ENCODE measurements around the gene FGFBP1. TPM values are rescaled to one million over a fixed set of nuclear protein-coding genes. Genes with fewer than 3 reads are reported as not detected.
"Not testable (repeated sequence)": the region's sequence is repeated elsewhere in the genome, so short reads cannot be mapped to it uniquely, and the experiment has no call there.

FGFBP1 gene
- polyA plus RNA-seq, 3 donors from 2014 or later, result 0.53 TPM; not detected in 2

DNA sequence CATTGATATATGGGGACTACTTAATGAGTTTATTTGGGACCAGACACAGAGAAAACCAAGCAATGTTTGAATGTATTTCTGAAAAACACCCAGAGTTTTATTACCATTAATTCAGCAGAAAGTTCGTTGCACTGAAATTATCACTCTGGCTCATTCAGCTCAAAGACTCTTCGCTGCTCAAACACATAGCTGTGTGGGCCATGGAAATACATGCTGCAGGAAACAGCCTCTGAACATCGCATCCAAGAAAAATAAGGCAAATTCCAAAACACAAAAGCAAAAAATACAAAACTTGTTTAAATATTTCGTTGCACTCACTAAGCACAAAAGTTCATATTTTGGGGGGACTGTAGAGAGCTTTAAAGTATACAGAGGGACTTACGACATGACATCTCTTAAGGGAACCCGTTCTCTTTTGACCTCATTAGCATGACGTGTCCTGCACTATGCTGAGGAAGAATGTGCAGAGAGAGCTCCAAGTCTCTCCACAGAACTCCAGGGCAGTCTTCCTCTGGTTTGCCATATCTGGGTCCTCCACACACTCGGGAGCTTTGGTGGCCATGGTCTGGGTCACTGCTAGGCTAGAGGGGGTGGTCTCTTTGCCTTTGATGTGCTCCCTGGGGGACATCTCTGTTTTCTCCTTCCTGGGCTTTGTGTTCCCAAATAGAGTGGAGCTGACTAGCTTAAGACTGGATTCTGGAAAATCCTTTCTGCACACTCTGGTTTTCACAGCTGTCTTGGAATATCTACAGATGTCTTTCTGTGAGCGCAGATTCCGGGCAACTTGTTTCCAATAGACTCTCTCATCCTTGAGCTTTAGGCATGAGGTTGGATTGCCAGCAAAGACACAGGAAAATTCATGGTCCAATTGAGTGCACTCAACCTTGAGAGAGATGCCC lies 2.8 kb downstream of the FGFBP1 start:
- Mint-ChIP-seq H3K9me3 (no peaks in the 10 kb centered on the region), H3K27ac (no peak overlapping the region), H3K4me1 (peaks cover 0 to 2% of the 10 kb centered on the region in 2 donors), H3K4me3 (no peak overlapping the region), H3K27me3 (ENCODE audit: low read depth in 3 of 3) (peaks cover 3 to 11% (median 7%) of the 10 kb centered on the region in 3 donors), H3K36me3 (peaks cover 0 to 13% (median 0%) of the 10 kb centered on the region in 3 donors)
- DNase-seq, result no peak

DNA sequence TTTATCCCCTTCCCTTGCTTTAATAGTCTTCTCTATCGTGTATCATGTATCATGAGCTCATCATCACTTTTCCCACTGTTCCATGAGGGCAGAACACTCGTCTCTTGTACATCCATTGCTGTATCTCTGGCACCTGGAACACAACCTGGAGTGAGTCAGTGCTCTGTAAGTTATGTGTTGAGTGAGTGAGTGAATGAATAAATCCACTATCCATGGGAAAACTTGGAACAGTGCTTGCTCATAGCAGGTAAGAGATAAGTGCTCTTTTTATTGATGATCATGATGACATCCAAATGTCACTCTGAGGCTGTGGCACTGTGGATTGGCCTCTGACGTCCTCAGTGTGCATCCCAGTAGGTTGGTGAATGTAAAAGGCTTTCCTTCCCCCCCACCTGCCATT lies 4.3 kb downstream of the FGFBP1 start:
- Mint-ChIP-seq H3K4me1 (peaks cover 0 to 2% of the 10 kb centered on the region in 2 donors), H3K36me3 (peaks cover 0 to 13% (median 0%) of the 10 kb centered on the region in 3 donors), H3K4me3 (no peak overlapping the region), H3K9me3 (no peaks in the 10 kb centered on the region), H3K27me3 (ENCODE audit: low read depth in 3 of 3) (peaks cover 0 to 8% (median 7%) of the 10 kb centered on the region in 3 donors), H3K27ac (no peak overlapping the region)
- no peak for DNase-seq

DNA sequence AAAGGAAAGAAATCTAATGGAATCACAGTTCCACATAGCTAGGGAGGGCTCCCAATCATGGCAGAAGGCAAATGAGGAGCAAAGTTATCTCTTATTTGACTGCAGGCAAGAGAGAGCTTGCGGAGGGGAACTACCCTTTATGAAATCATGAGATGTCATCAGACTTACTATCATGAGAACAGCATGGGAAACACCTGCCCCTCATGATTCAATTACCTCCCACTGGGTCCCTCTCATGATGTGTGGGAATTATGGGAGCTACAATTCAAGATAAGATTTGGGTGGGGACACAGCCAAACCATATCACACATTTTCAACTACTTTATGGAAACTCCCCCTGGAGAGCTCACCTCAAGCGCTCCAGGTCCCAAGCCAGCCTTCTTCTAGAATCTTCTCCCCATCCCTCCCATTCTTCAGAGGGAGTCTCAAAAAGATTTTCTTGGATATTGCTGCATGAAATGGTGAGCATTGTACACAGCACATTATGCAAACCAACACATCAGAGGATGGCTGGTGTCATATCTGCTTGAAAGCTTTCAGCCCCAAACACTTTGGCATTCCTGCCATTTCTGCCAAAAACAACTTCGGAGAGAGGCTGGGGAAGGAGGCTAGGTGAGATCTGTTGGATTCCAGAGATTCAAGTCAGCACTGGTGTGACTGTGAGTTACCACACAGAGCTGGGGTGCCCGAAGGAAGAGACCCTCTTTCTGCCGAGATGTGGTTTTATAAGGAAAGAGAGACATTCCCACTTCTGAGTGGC lies 6.9 kb downstream of the FGFBP1 start:
- no peak overlapping the region for H3K4me3 Mint-ChIP-seq
- H3K27ac Mint-ChIP-seq, result no peak overlapping the region
- peaks cover 4 to 5% (median 5%) of the 10 kb centered on the region in 3 donors for H3K27me3 Mint-ChIP-seq (ENCODE audit: low read depth in 3 of 3)
- H3K36me3 Mint-ChIP-seq, result peaks cover 0 to 13% (median 0%) of the 10 kb centered on the region in 3 donors
- H3K4me1 Mint-ChIP-seq, result no peaks in the 10 kb centered on the region
- no peaks in the 10 kb centered on the region for H3K9me3 Mint-ChIP-seq
- no peak for DNase-seq

DNA sequence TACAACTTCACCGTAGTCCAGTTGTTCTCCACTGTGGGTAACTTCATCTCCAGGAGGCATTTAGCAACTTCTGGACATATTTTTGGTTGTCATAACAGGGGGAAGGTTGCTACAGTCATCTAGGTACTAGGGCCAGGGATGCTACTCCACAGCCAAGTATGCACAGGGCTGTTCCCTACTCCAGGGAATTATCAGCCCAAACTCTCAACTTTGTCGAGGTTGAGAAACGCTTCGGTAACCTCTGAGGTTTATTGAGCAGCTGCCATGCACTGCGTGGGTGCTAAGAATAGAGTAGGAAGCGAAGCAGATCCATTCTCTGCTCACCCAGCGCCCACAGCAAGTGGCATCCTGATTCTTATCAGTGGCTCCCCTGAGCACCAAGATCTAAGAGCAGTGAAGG lies 8.2 kb downstream of the FGFBP1 start:
- Mint-ChIP-seq H3K4me3 (no peak overlapping the region), H3K9me3 (no peaks in the 10 kb centered on the region), H3K27ac (no peak overlapping the region), H3K27me3 (ENCODE audit: low read depth in 3 of 3) (peaks cover 4 to 7% (median 5%) of the 10 kb centered on the region in 3 donors), H3K4me1 (no peaks in the 10 kb centered on the region), H3K36me3 (peaks cover 0 to 9% (median 0%) of the 10 kb centered on the region in 3 donors)
- DNase-seq, result no peak

DNA sequence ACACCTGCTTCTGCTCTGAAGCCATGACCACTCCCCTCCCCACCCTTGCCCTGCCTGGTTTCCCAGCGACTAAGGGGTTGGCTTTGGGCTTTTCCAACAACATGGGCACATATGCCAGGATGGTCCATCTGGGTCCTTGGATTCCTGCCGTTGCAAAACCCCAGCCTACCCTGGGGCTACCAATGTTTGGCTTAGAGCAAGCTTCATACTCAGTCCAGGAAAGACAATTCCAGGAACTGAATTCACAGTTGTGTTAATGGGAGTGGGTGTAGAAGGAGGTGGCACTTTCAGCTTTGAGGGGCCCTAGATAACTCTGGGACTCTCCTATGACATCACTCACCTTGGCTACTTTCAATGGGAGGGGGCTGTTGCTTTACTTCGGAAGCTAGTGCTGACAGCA lies 9.0 kb downstream of the FGFBP1 start:
- Mint-ChIP-seq H3K9me3 (no peaks in the 10 kb centered on the region), H3K27me3 (ENCODE audit: low read depth in 3 of 3) (peaks cover 4 to 7% (median 5%) of the 10 kb centered on the region in 3 donors), H3K4me1 (no peaks in the 10 kb centered on the region), H3K36me3 (peaks cover 0 to 5% (median 0%) of the 10 kb centered on the region in 3 donors), H3K27ac (no peak overlapping the region), H3K4me3 (no peak overlapping the region)
- DNase-seq, result no peak

DNA sequence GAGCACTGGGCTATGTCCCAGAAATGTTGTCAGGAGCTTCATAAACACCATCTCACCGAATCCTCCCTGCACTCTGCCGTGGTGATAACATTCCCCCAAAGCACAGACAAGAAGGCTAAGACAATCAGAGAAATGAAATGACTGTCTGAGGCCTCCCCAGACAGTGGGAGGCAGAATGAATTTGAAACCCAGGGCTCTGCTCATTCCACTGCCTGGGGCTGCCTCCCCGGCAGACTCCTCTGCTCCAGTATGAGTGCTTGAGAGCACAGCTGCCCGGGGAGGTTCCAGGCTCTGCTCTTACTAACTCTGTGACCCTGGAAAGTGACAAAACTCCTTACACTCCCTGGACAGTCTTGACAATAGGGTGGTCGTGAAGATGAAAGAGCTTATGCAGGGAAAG lies 9.7 kb downstream of the FGFBP1 start:
- Mint-ChIP-seq H3K4me3 (no peak overlapping the region), H3K36me3 (no peaks in the 10 kb centered on the region), H3K9me3 (no peaks in the 10 kb centered on the region), H3K27me3 (ENCODE audit: low read depth in 3 of 3) (peaks cover 4 to 5% (median 4%) of the 10 kb centered on the region in 3 donors), H3K27ac (no peak overlapping the region), H3K4me1 (no peaks in the 10 kb centered on the region)
- no peak for DNase-seq

DNA sequence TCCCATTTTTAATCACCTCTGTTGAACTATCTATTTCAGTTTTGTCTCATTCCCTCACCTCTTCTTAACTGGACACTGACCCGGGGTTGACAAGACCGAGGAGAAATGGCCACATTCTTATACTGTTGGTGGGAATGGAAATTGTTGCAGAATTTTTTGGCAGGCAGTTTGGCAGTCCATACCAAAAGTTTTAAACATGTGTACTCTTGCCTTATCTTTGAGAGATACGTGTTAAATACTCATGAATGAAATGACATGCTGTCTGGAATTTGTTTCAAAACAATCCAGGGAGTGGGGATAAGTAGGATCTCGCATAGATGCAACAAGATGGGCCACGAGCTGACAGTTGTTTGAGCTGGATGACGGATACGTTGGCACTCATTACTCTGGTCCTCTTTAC lies 12.1 kb downstream of the FGFBP1 start:
- Mint-ChIP-seq H3K27ac (no peak overlapping the region), H3K36me3 (no peaks in the 10 kb centered on the region), H3K9me3 (no peaks in the 10 kb centered on the region), H3K4me3 (no peak overlapping the region), H3K4me1 (no peaks in the 10 kb centered on the region), H3K27me3 (ENCODE audit: low read depth in 3 of 3) (peaks cover 0 to 4% (median 2%) of the 10 kb centered on the region in 3 donors)
- DNase-seq, result no peak

DNA sequence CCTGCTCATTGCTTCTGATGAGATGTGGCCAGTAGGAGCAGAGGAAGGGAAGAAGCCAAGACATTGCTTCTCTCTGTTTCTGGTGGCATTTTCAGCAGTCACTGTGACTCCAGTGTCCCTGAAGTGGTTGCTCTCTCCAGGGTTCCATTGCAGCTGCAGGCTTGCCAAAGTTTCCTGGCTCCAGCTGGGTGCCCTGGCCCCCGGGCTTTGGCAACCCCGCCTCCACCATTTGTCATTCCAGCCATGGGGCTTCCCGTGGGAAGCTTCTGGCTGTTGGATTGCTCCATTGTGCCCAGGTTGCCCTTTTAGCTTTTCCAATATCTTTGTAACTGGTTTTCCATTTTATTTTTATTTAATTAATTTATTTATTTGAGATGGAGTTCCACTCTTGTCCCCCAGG lies 12.7 kb downstream of the FGFBP1 start:
- Mint-ChIP-seq H3K9me3 (no peaks in the 10 kb centered on the region), H3K36me3 (no peaks in the 10 kb centered on the region), H3K4me3 (no peak overlapping the region), H3K4me1 (no peaks in the 10 kb centered on the region), H3K27ac (no peak overlapping the region), H3K27me3 (ENCODE audit: low read depth in 3 of 3) (peaks cover 0 to 4% (median 2%) of the 10 kb centered on the region in 3 donors)
- DNase-seq, result no peak

DNA sequence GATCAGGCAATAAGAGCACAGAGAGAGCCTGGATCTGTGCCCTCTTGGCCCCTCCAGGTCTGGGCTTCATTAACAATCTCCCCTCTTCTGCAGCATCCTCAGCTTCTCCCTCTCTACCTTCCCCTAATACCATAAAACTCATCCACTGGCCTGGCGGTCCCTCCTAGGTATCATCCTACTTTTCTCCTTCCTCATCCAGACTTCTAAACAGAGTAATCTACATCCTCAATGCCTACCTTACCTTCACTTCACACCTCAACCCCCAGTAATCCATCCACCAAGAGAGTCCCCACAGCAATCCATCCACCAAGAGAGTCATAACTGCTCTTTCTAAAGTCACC lies 17.0 kb downstream of the FGFBP1 start:
- no peak overlapping the region for H3K4me3 Mint-ChIP-seq
- DNase-seq, result no peak
- peaks cover 2 to 3% (median 2%) of the 10 kb centered on the region in 3 donors for H3K27me3 Mint-ChIP-seq (ENCODE audit: low read depth in 3 of 3)
- no peak overlapping the region for H3K27ac Mint-ChIP-seq
- H3K36me3 Mint-ChIP-seq, result no peaks in the 10 kb centered on the region
- H3K4me1 Mint-ChIP-seq, result no peaks in the 10 kb centered on the region
- H3K9me3 Mint-ChIP-seq, result no peaks in the 10 kb centered on the region

DNA sequence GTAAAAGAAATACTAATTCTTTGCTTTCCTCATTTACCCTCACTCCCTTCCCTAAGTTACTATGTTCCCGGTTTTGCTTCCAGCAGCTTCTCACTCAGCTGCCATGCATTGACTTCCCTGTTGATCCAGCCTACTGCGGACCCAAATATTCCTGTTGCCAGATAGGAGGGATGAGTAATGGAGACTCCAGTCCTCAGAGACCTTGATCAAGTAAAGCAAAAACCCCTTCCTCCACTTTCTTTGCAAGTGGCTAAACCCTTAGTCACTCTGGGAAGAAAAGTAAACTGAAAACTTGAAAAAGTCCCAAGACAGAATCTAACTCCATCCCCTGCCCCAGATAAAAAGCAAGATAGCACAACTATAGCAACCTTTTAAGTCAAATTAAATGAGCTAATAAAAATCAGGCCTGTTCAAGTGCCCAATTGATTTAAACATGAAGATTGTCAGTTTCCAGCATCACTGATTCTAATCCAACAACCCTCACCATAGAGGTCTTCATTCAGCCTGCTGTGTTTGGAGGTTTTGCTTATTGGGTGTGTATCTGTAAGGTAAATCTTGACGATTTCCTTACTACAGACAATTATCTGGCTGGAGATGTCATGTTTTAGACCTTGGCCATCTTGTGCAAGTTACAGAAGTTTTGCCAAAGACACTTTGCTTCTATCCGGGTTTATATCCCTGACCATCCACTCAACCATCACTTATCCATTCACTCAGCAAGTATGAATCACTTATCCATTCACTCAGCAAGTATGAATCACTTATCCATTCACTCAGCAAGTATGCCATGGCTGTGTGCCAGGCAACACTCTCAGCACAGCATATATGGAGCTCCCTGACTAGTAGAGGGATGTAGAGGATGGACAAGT lies 17.6 kb downstream of the FGFBP1 start:
- Mint-ChIP-seq H3K4me3 (no peak overlapping the region), H3K4me1 (peaks cover 0 to 2% of the 10 kb centered on the region in 2 donors), H3K9me3 (no peaks in the 10 kb centered on the region), H3K27ac (no peak overlapping the region), H3K27me3 (ENCODE audit: low read depth in 3 of 3) (peaks cover 2 to 3% (median 2%) of the 10 kb centered on the region in 3 donors), H3K36me3 (peaks cover 0 to 1% (median 0%) of the 10 kb centered on the region in 3 donors)
- DNase-seq, result no peak

DNA sequence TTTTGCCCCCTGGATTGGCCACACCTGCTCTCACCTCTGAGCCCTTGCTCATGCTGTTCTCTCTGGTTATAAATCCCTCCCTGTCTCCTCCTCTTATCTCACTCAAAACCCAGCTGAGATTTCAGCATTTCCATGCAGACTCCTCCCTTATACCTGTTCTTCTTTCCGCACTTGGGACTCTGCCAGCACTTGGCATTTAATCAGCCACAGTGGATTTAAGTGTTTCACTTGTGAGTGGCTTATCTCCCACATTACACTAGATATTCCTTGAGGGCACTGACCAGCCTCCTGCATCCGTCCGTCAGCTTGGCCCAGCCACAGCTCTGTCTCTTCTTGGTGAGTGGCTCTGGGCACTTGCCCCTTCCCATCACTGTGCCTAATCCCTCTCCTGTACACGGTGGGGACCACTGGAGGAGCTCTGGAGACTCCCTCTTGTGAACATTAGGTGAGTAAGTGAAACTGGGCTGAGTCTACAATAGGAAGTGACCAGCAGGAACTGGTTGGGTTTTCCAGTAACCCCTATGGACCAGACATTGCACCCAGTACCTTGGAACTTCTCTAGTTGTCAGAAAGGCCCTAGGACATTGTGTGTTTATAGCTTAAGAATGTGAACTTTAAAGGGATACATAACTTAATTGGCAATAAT lies 19.9 kb downstream of the FGFBP1 start:
- Mint-ChIP-seq H3K27ac (no peak overlapping the region), H3K9me3 (no peaks in the 10 kb centered on the region), H3K36me3 (peaks cover 0 to 5% (median 0%) of the 10 kb centered on the region in 3 donors), H3K4me1 (peaks cover 13 to 22% of the 10 kb centered on the region in 2 donors), H3K27me3 (ENCODE audit: low read depth in 3 of 3) (peaks cover 0 to 3% (median 2%) of the 10 kb centered on the region in 3 donors), H3K4me3 (no peak overlapping the region)
- DNase-seq, result no peak

DNA sequence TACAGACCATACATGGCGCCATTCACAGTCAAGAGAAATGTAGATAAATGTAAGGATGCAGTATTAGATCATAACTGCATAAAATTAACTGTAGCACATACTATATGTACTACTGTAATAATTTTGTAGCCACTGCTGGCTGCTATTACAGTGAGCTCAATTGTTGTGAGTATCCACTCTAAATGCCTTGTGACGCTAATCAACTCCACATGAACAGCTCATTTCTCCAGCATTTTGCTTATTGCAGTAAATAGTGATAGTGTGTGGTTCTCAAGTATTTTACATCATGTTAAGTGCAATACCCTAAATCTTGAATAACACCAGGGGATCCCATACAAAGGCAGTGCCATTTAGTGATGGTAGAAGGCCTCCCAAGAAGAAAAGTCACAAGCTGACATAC lies 21.2 kb downstream of the FGFBP1 start:
- Mint-ChIP-seq H3K27ac (no peak overlapping the region), H3K27me3 (ENCODE audit: low read depth in 3 of 3) (peaks cover 0 to 3% (median 2%) of the 10 kb centered on the region in 3 donors), H3K9me3 (no peaks in the 10 kb centered on the region), H3K36me3 (peaks cover 0 to 5% (median 0%) of the 10 kb centered on the region in 3 donors), H3K4me1 (peaks cover 26 to 35% of the 10 kb centered on the region in 2 donors), H3K4me3 (no peak overlapping the region)
- DNase-seq, result no peak

DNA sequence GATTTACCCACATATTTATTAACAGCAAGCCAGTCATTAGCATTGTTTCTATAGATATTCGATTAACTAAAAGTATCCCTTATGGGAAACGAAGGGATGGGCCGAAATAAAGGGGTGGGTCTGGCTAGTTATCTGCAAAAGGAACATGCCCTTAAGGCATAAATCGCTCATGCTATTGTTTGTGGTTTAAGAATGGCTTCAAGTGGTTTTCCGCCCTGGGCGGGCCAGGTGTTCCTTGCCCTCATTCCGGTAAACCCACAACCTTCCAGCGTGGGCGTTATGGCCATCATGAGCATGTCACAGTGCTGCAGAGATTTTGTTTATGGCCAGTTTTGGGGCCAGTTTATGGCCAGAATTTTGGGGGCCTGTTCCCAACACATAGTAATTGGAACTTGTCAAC lies 22.2 kb downstream of the FGFBP1 start:
- H3K27ac Mint-ChIP-seq; H3K27me3 Mint-ChIP-seq (ENCODE audit: low read depth in 3 of 3); DNase-seq; H3K36me3 Mint-ChIP-seq; H3K9me3 Mint-ChIP-seq; H3K4me3 Mint-ChIP-seq: not testable (repeated sequence)
- peaks cover 35 to 45% of the 10 kb centered on the region in 2 donors for H3K4me1 Mint-ChIP-seq
